Mucosa of descending colon (tissue), 3 donors: ENCODE data around the gene SLC9A4. TPM values are rescaled to one million over a fixed set of nuclear protein-coding genes. Genes with fewer than 3 reads are reported as not detected.
A peak's percentile ranks its signal among the peaks of the same experiment; 100 is the strongest.

Experiments used
- ATAC-seq: fragments of 200-7000 bp; cut with Tn5 transposase; one replicate; pipeline ENCODE4 v1.9.1; 2020; ENCODE audit warnings: mild to moderate bottlenecking, moderate library complexity
- DNase-seq, 3 donors: peaks; one replicate each; pipeline ENCODE4 v3.0.0-alpha.2; 2020
- H3K36me3 ChIP-seq: fragments of 200-600 bp; one replicate; pipeline ENCODE4 v1.8.0; 2021; ENCODE audit warnings: low read depth, mild to moderate bottlenecking
- H3K4me1 ChIP-seq: fragments of 200-600 bp; one replicate; pipeline ENCODE4 v1.8.0; 2021; ENCODE audit warnings: low read depth, mild to moderate bottlenecking
- H3K4me3 ChIP-seq: fragments of 200-600 bp; one replicate; pipeline ENCODE4 v1.8.0; 2021; ENCODE audit warnings: mild to moderate bottlenecking
- H3K9me3 ChIP-seq: fragments of 200-600 bp; one replicate; pipeline ENCODE4 v1.8.0; 2021; ENCODE audit warnings: mild to moderate bottlenecking
- intact Hi-C, 2 donors: fragments of 100-400 bp; cut with DNase I in 1 of 2; cut with micrococcal nuclease in 1 of 2; formaldehyde crosslinking; loops; one replicate each; pipeline versions ENCODE4 v1.11.0 to v1.11.1; 2022; cut with DNase I, micrococcal nuclease
- total RNA-seq, 3 donors: library from RNA; stranded (reverse); fragmentation: NEBNext Ultra II Directional in 2 of 3; extraction: Animal tissue kit (Norgen Biotek cat#: 25700) in 2 of 3; gene quantifications; one replicate each; pipeline versions ENCODE4 v1.2.1 to v1.2.4, GENCODE V29; 2021 to 2023
- TF ChIP-seq, protein P1 (sequence below): fragments of 200-600 bp; IDR thresholded peaks from one replicate; pipeline ENCODE4 v1.8.0; 2022; ENCODE audit warnings: antibody characterized with exemption, mild to moderate bottlenecking
- donor health status: DM: no; HTN: no; CAD: no; lungs with moderate emphysema.
- donor health status: DM: no; HTN: no; CAD: no.
- donor health status: DM: no; HTN: yes; CAD: no.

The SLC9A4 gene
- total RNA-seq, 3 donors from 2014 or later: 0.17 to 0.32 TPM; not detected in 1

DNA sequence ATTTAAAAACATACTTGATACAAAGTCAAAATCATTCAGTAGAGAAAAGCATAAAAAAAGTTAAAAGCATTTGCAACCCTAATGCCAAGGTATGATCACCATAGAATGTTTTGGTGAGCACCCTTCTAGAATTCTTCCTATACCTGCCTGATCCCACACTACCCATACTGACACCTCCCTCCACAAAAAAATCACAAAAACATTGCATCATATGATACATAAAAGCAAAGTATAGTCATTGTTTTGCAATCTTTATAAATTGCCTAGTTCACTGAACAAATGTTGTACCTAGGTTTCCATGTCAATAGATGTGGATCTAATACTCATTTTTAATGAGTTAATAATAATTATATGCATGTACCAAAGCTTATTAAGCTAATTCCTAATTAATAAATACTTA lies 54.1 kb downstream of the SLC9A4 start:
- intact Hi-C loops: no loop called here
- ATAC-seq (no peak), DNase-seq (no peak)
- no peaks in the 10 kb centered on the region for H3K4me1 ChIP-seq
- no peak overlapping the region for H3K4me3 ChIP-seq
- H3K9me3 ChIP-seq: no peaks in the 10 kb centered on the region
- TF ChIP-seq, protein P1, sequence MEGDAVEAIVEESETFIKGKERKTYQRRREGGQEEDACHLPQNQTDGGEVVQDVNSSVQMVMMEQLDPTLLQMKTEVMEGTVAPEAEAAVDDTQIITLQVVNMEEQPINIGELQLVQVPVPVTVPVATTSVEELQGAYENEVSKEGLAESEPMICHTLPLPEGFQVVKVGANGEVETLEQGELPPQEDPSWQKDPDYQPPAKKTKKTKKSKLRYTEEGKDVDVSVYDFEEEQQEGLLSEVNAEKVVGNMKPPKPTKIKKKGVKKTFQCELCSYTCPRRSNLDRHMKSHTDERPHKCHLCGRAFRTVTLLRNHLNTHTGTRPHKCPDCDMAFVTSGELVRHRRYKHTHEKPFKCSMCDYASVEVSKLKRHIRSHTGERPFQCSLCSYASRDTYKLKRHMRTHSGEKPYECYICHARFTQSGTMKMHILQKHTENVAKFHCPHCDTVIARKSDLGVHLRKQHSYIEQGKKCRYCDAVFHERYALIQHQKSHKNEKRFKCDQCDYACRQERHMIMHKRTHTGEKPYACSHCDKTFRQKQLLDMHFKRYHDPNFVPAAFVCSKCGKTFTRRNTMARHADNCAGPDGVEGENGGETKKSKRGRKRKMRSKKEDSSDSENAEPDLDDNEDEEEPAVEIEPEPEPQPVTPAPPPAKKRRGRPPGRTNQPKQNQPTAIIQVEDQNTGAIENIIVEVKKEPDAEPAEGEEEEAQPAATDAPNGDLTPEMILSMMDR: no peak
- H3K36me3 ChIP-seq: no peaks in the 10 kb centered on the region

DNA sequence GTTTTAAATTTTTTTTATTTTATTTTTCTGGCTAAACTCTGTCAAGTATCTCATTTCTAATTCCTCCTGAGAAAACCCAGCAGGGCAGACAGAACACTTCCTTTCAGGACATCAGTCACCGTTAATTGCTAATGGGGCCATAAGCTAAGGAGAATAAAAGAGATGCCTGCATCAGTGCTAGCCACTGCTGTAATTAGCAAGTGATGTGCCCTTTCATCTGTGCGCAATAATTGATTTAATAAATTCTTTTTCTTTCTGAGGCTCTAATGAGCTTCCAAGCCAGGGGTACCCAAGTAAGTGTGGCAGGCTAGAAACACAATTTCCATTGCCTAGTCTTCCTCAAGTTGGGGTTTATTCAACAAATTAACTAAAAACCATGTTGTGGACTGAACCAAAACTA lies 65.5 kb downstream of the SLC9A4 start:
- no peaks in the 10 kb centered on the region for H3K9me3 ChIP-seq
- ATAC-seq (no peak), DNase-seq (no peak)
- H3K4me3 ChIP-seq: no peak overlapping the region
- H3K4me1 ChIP-seq: no peaks in the 10 kb centered on the region
- H3K36me3 ChIP-seq: no peaks in the 10 kb centered on the region
- intact Hi-C loops: no loop called here
- TF ChIP-seq, protein P1: no peak

DNA sequence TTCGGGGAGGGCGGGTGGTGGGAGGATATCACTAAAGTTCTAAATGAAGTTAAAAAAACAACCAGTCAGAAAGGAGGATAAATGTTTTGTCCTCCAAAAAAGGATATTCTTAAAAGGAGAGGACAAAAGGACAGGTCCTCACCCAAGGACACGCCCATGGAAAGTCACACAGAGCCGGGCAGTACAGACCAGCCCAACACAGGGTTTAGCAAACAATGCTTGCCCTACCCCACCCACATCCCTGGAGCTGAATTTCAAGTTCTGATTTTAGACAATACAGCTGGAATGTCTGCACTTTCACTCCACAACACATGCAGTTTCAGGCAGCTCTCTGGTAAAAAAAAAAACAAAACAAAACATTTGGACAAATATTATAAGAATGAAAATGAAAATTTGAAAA lies 67.9 kb downstream of the SLC9A4 start:
- Histone ChIP-seq H3K36me3 (no peaks in the 10 kb centered on the region), H3K4me3 (no peak overlapping the region), H3K4me1 (no peaks in the 10 kb centered on the region), H3K9me3 (no peaks in the 10 kb centered on the region)
- intact Hi-C loops: no loop called here
- TF ChIP-seq, protein P1: no peak
- peak; percentile 62 to 78 (median 63) for DNase-seq
- peak; percentile 98 for ATAC-seq

DNA sequence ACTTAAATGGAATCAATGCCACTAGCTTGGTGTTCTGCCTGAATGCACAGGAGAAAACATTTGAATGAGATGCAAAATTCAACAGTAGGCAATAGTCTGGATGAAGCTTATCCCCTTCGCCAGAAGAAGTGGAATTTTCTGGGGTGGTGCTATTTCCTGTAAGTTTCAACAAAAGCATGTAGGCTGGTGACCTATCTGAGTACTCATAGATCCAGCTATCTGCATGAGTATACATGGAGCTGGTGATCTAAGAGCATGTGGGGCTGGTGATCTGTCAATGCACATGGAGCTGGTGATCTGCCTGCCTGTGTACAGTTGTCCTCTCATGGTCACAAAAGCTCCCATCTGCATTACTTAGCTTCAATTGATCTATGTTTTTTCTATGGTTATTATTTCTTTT lies 71.2 kb downstream of the SLC9A4 start:
- DNase-seq (no peak), ATAC-seq (no peak)
- no peaks in the 10 kb centered on the region for H3K36me3 ChIP-seq
- H3K4me3 ChIP-seq: no peak overlapping the region
- TF ChIP-seq, protein P1: no peak
- intact Hi-C loops: no loop called here
- peaks cover 9% of the 10 kb centered on the region for H3K9me3 ChIP-seq
- no peaks in the 10 kb centered on the region for H3K4me1 ChIP-seq

DNA sequence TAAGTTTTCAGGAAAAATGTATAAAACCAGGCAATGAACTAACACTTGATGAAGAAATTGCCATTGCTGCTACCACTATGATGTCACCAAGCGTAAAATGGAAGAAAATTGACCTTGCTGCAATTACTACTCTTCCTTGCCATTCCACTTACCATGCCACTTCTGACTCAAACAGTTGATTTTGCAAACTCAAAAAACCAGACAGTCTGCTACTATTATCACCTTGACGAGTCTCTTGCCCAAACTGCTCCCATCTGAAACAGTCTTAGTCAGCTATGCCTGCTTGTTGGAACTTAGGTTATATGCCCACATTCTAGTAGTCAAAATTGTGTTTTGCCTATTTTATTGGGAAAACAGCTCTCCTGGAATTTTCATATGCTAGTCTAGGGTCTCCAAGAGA lies 74.4 kb downstream of the SLC9A4 start:
- DNase-seq: no peak
- TF ChIP-seq, protein P1: no peak
- Histone ChIP-seq H3K36me3 (no peaks in the 10 kb centered on the region), H3K4me1 (no peaks in the 10 kb centered on the region), H3K4me3 (no peak overlapping the region), H3K9me3 (peaks cover 13% of the 10 kb centered on the region)
- no peak for ATAC-seq
- intact Hi-C loops: no loop called here

DNA sequence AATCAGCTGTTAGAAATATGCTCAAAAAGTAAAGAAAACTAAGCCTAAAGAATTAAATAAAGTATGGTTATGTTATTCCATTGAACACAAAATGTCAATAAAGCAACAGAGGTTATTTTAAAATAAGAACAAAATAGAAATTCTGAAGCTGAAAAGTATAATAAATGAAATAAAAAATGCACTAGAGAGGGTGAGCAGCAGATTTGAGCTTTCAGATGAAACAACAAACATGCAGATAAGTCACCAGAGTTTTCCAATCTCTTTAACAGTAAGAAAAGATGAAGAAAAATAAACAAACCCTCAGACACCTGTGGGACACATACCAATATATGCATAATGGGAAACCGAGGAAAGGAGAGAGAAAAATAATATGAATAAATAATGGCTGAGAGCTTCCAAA lies 76.0 kb downstream of the SLC9A4 start:
- TF ChIP-seq, protein P1: no peak

More for the DNA sequence above, 76.0 kb downstream of the SLC9A4 start:
- Histone ChIP-seq H3K36me3 (no peaks in the 10 kb centered on the region), H3K4me3 (no peak overlapping the region), H3K4me1 (no peaks in the 10 kb centered on the region), H3K9me3 (peaks cover 13% of the 10 kb centered on the region)
- intact Hi-C loops: no loop called here
- DNase-seq: no peak
- ATAC-seq: no peak
